Embryonic facial prominence (tissue), 1 donor: ENCODE measurements around the gene DCHS2.

Experiments used
- DNase-seq: peaks from one replicate; pipeline ENCODE4 v3.0.0-alpha.2; 2016; ENCODE audit errors: extremely low spot score

DCHS2 gene, protein sequence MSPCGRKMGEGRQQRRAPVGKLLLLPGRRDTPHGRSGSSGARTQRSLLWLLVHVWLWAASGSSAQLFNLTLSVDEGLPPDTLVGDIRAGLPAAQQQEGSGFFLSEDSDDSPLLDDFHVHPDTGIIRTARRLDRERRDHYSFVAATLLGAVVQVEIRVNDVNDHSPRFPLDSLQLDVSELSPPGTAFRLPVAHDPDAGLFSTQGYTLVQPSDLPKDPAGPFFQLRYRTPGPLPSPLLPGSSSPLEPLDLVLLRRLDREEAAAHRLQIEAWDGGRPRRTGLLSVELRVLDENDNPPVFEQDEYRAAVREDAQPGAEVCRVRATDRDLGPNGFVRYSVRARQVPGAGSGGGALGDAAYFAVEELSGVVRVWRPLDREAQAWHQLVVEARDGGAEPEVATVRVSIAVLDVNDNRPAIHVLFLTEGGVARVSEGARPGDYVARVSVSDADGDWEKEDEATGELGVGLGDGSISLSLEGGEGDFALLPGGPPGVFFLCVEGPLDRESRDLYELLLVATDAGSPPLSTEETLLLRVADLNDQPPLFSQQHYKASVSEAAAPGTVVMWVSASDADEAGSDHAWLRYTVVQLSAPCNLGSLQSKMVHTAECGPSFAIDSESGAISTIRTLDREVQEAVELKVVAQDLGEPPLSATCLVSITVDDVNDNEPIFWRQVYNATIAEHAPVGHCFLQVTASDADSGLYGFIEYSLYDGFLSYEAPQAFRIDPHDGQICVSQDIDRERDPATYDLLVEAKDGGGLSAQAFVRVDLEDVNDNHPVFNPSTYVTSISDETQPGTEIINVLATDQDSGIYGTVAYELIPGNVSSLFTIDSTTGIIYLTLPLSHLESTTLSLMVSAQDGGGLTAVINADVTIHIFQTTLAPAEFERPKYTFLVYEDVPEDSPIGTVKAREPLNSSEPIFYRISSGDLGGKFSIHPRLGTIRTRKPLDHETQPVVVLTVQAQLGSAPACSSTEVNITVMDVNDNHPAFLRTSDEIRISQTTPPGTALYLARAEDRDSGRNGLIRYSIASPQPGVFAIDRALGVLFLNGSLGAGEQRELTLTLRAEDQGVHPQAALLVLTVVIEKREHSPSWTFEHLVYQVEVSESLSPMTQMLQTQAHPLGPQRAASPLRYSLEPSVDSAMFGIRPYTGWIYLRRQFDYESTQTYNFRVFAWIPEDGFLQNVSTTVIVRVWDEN (N-terminal part only)

DNA sequence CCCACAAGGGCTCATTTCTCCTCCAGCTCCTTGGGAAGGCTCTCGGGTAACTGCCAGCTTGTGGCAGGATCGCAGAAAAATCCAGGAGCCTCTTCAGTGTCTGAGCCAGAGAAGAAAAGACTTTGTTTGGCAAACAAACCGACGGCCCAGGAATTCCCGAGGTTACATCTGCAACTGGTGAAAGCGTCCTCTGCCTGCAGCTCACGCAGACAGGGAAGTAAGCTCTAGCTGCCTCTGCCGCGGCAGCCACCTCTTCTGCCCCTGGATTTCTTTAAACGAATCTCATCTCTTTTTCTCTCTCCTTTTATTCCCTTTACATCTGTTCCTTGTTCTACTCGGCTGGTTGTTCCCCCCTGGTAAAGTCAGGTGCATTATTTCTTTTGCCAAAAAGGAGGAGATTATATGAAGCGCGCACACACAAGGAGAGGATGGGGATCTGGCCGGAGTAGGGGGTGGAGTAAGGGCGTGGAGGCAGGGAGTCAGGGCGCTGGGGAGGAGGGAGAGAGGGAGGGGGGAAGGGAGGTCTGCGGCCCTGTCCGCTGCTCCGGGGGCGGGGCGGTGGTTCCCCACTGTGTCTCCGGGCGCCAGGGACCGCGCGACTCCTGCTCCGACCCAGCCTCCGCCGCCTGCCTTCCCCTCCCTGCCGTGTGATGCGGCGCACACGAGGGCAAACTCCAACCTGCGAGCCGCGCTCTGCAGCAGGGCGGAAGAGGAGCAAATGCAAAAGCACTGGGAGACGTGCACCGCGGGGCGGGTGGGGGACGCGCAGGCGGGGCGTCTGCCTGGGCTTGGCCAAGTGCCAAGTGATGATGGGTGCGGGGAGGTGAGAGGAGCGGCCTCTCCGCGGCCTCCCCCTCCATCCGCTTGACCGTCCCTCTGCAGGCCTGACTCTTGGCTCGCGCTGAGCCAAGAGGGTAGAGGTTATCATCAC is at the start of gene DCHS2:
Gene DCHS2, minus strand, starts transcription at position 459 of the 931 bp plus-strand sequence. Its CDS starts 444 bp downstream, at position 15.
- no peak for DNase-seq

DNA sequence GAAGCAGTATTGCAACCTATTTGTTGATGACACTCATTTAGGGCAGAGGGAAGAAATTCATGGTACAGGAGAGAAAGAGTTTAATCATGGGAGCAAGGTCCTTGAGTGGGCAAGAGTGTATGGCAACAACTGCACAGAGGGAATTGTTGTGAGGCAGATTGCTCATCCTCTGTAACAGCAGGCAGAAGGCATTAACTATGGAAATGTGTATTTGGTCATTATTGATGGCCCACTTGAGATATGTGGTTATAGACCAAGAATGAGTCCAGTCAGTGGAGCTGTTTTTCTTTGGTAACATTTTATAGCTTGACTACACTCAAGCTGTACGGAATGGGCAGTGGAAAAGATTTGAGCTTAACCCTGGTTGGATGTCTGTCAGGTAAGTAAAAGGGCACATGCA is 42.7 kb upstream of the DCHS2 start:
- no peak for DNase-seq

DNA sequence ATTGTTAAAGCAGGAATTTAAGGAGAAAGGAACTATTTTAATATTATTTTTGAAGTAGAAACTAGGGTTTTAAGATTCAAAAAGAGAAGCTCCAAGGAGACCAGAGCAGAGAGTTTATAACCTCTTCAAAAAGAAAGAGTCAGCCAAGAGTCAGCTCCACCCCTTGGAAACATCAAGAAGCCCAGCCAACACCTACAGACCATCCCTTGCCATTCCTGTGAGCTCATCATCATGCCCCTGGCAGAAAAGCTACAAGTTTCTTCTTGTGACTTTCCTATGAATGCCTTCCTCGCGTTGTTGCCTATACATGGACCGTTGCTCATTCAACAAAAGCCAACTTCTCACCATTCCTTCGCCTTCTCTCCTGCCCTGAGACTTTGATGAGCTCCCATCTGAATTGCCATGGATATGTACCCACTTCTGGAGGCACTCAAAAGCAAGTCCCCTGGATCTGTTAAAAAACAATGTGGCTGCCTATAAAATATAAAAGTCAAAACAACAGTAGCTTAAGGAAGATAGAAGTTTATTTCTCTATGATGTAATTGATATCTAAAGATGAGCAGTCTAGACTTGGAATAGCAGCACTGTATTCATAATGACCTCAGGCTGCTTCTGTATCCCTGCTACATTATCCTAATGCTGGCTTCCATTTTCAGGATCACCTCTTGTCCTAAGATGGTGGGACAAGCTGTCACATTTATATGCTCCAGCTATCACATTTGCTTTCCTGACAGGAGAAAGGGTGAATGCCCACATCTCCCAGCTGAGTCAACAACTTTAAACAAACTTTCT is 38.3 kb upstream of the DCHS2 start:
- DNase-seq: no peak

DNA sequence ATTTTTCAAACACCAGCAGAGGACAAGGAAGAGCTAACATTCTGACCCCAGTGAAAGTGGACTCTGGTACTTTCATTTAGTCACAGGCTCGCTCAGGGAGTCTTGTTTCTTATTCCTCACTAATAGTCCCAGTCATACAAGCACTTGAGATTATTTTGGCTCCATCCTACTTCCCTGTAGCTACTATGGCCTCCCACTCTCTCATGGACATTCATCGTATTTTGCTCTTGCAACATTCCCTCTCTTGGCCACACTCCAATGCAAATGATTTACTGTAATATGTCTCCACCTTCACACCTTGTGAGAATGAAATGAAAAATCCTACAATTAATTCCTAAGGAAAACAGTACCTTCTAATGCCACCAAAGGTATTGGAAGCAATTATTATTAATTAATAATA is 37.3 kb upstream of the DCHS2 start:
- no peak for DNase-seq

DNA sequence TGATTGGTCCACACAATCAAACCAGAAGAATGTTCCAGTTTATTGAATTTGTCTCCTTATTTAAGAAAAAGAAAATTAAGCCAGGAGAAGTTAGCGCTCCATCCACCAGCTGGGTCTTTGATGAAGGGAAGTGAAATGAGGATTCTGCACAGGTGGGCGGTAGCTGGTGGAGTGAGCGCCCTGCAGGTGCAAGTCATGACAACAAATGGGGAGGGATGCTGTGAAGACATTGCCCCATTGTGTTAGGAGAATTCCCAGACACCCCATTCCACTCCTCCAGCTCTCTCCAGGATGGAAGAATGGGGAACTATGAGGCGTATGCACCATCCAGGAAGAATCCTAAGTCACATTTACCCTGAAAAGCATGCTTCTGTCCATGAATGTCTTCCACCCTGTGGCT is 35.7 kb upstream of the DCHS2 start:
- DNase-seq: no peak

DNA sequence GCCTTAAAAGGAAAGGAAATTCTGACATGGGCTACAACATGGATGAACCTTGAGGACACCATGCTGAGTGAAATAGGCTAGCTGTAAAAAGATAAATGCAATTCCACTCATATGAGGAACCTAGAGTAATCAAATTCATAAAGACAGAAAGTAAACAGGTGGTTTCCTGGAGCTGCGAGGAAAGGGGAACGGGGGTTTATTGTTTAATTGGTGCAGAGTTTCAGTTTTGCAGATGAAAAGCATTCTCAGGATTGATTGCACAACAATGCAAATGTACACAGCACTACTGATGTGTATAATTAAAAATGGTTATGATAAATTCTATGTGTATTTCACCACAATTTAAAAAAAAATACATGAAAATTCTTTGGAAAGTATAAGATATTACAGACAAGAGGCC is 34.6 kb upstream of the DCHS2 start:
- DNase-seq: no peak

DNA sequence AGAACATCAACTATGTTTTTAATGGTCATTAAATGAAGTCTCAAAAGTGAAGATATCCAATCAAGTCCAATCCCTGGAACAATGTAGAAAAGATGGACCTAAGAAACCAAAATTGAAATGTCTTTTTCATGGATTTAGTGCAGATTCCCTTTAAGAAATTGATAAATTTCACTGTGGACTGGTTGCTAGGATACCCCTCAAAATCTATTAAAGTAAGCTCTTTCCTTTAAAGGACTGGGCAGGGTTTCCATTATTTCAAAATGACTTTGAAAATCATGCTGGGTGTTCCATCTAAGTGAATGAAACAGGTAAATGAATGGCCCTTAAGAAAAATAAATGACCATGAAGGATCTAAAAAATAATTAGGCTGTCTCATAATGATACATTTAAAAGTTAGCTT is 30.0 kb upstream of the DCHS2 start:
- DNase-seq: no peak

DNA sequence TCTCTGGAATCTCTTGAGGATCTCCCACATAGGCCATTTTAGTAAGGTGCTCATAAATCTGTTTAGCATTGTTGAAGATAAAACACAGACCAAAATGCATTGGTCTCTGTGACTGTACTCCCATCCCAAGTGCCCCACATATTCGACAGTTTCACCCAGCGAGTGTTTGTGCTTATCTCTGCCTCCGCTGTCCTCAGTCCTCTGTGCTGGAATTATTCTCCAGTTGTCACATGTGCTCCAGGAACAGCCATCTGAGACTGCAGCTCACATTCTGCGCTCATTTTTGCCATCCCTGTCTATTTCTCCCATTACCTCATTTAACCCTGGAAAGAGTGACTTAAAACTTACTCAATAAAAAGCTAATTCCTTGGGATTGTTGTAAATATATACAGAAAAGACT is 27.6 kb upstream of the DCHS2 start:
- DNase-seq: no peak

DNA sequence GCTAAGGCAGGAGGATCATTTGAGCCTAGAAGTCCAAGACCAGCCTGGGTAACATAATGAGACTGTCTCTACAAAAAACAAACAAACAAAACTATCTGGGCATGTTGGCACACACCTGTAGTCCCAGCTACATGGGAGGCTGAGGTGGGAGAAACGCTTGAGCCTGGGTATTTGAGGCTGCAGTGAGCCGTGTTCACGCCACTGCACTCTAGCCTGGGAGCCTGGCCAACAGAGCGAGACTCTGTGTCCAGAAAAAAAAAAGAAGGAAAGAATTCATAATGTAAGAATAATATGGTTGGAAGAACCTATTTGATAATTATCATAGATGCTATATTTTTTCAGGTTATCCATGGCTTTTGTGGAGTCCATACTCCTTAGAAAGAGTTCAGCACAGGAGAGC is 26.0 kb upstream of the DCHS2 start:
- DNase-seq: no peak

DNA sequence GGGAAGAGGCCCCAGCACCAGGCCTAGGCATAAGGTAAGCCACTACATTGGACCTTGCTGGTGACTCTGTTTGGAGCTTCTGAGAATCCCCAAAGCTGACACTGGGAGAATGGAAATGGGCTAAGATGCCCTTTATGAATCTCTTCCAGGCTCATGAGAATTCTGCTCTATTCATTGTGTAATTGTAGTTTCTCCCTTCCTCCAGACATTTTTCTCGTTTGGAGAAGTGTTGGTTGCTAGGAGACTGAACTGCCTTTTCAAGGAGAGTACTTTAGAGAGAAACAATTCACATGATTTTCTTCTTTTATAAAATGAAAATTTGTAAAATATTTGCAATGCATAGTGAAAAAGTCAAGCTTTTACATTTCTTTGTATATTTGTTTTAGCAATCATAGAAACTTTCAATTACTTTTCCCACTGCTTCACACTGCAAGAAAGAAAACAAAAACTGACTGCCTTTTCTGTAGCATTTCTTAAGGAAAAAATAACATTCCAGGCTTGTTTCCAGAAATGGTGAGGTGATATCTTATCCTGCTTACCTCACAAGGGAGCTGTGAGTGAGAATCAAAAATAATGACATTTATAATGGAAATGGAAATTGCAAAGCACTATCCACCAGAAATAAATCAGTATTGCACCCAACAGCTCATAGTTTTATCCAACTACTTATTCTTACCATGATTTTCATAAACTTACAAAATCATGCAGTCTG is 24.9 kb upstream of the DCHS2 start:
- DNase-seq: no peak

DNA sequence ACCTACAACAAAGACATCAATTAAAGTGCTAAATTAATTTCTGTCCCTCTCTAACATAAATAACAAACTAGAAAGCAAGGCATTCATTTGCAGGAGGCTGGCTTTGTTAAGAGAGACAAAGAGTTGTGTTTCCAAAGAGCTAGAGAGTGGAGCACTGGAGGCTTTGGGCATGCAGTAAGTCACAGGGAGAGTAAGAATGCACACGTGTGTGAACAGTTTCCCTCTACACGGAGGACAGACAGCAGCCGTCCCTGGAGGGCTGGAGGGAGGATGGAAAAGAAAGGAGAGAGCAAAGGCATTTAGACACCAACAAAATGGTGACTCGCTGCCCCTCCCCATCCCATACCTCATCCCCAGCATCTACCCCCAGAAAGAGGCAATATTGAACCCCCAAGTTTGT is 20.4 kb upstream of the DCHS2 start:
- DNase-seq: no peak

DNA sequence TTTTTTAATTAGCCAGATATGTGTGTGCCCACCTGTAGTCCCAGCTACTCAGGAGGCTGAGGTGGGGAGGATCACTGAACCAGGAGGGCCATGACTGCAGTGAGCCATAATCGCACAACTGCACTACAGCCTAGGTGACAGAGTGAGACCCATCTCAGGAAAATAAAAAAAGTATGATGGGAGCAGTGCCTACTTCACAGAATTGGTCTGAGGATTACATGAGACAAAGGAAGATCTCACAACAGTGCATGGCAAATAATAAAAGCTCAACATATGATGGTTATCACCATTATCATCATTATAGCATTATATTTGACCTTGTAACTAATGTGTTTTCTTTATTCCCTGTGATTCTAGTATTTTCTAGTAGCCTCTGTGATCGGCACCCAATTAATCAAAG is 19.9 kb upstream of the DCHS2 start:
- no peak for DNase-seq

DNA sequence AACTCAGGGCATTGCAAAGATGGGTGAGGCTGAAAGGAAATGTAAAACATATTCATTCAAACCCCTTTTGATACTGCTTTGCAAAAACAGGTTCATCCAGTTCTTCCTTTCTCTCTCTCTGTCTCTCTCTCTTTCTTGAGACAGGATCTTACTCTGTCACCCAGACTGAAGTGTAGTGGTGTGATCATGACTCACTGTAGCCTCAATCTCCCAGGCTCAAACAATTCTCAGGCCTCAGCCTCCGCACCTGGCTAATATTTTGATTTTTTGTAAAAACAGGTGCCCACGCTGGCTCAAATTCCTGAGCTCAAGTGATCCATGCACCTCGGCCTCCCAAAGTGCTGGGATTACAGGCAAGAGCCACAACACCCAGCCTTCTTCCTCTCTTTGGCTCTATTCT is 15.6 kb upstream of the DCHS2 start:
- DNase-seq: no peak

DNA sequence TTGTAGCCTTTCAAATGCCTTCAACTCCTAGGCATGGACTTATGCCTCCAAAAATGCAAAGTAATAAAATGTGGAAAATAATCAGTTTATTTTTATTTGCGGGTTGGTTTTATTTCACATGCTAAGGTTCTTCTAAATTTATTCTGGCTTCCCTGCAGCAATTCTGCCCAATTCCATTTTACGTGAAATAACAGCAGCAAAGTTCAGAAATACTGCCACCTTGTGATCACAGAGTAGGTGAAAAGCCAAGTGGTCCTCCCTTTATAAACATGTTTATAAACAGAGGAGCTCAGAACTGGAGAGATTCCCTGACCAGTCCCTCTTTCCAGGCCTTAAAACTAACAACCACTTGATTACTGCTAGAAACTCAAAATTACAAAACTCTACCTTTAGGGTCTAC is 14.7 kb upstream of the DCHS2 start:
- no peak for DNase-seq

DNA sequence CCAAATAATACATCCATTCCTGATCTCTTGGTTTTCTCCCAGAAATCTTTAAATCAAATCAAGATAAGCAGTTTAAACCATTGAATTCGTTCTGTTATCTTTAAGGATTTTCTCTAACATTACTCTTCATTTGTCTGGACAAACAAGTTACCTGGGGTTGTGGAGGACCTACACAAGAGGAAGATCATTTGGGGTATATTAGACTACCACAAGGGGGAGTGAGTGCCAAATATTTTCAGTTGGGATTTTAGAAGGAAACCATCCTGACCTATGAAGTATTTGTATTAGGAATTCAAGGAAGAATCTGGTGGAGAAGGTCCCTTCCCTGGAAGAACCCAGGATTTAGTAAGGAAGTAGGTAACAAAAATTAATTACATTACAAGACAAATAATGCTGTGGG is 12.0 kb upstream of the DCHS2 start:
- no peak for DNase-seq

DNA sequence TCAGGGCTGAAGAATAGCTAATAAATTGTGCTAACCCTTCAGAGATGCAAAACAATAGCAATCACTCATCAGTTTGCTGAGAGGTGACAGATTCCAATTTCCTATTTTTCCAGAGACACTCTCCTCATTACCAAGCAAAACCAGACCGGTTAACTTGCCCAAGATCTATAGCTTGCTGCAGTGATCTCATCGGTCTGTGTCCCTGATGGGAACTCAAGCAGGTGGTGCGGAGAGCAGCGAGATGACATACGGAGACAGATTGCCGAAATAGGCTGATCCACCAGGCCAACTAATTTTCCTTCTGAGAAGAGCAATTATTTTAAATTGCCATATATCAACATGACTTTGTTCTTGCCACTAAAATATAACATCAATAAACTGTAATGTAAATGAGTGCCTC is 10.5 kb upstream of the DCHS2 start:
- DNase-seq: no peak

DNA sequence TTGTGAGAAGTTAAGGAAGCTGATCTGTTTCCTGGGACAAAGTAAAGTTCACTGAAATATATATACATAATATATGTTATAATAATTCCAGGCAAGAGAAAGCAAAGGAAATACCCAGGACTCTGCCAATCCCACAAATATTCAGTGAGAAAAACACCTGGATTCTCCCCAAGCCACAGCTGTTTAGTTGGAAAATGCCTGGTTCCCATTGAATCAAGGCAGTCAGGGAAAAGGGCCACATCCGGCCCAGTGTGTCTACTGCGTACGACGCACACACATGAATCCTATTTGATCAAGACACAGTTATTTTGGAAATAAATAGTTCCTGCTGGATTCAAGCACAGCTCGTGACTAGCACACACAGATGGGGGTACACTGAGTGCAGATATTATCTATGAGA is 6.3 kb upstream of the DCHS2 start:
- peak; percentile 50 for DNase-seq

DNA sequence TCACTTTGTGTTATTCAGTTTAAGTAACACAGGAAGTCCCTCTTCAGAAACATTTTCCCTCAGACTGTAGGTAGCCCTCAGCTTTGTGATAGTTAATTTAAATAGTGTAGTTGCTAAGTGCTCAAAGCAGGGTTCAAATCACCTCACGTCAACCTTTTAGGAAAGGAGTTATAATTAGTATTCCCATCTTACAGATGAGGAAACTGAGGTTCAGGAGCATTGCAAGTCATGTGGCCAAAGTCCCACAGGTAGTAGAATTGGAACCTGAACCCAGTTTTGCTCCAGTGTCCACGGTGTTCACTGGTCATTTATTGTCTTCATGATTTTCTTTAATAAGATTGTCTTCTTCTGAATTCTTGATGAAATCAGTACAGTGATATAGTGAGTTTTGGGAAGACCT is 4.3 kb upstream of the DCHS2 start:
- no peak for DNase-seq

DNA sequence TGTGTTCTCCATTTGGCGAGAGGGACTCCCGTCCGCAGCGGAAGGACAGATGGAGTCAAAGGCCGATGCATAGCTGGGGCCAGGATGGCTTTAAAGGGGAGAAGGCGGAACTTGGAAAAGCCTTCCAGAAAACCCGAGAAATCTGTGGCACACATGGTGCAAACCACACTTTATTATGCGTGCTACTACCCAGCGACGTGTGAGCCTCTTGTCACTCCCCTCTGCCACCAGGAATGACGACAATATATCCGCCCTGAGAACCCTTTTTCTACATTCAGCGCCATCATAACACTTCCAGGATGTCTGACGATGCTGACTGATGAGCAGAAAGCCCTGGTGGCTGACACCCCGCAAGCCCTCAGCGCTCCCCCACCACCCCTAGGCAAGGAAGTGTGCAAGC is 689 bp upstream of the DCHS2 start:
- DNase-seq: no peak
